Spleen (tissue), 7 donors: ENCODE results near the gene MUC21.

Experiments used
- CTCF ChIP-seq, 11 experiments: fragments of 200-600 bp in 7 of 11; fragments of 450-650 bp in 4 of 11; sonication (generic) in 4 of 11; IDR thresholded peaks in 8 of 11; conservative IDR thresholded peaks in 3 of 11; 1 replicate in 7 of 11; 2 replicates in 4 of 11; pipeline versions ENCODE4 v1.4.0 to v1.8.0; 2016 to 2021; ENCODE audit warnings: antibody characterized with exemption in 11 of 11, inconsistent platforms in 4 of 11, mild to moderate bottlenecking in 1 of 11
- POLR2A ChIP-seq, 3 donors: fragments of 450-650 bp; IDR thresholded peaks; one replicate each; pipeline ENCODE4 v1.5.1; 2017; ENCODE audit warnings: antibody characterized with exemption in 3 of 3, mild to moderate bottlenecking in 1 of 3
- POLR2AphosphoS5 ChIP-seq, 3 donors: sonication (generic); formaldehyde crosslinking; IDR thresholded peaks; one replicate each; pipeline ENCODE4 v1.5.1; 2017; ENCODE audit warnings: antibody characterized with exemption in 3 of 3
- donor health status: DM: no; HTN: no; CAD: no; lungs with moderate emphysema.
- donor health status: DM: no; HTN: no; CAD: no.
- donor health status: DM: no; HTN: no; CAD: no.

- TF ChIP-seq CTCF (IDR thresholded peaks at IDR 0.05 in 8 of 11, conservative IDR thresholded peaks at IDR 0.05 in 3 of 11), result no peak
- TF ChIP-seq POLR2AphosphoS5 (IDR thresholded peaks at IDR 0.05), result no peak
- no peak for TF ChIP-seq POLR2A (IDR thresholded peaks at IDR 0.05)
Measured at GRCh38 chr6:30937265-30937664, 46.3 kb upstream of the MUC21 start.
